H1 (cell line): ENCODE results near the gene DHPS. TPM values are rescaled to one million over a fixed set of nuclear protein-coding genes. Genes with fewer than 3 reads are reported as not detected.
A peak's percentile ranks its signal among the peaks of the same experiment; 100 is the strongest.

ENCODE experiments used
- CTCF ChIA-PET: fragments of 300-600 bp; sonication (Branson Sonifier 250); formaldehyde crosslinking; loops from one replicate; lab custom pipeline; 2021; ENCODE audit not compliant: partially characterized antibody; lab: Charles Lee
- POLR2A ChIA-PET: fragments of 300-600 bp; sonication (Branson Sonifier 250); formaldehyde crosslinking; loops from one replicate; lab custom pipeline; 2021; ENCODE audit warnings: inconsistent platforms; ENCODE audit not compliant: partially characterized antibody; lab: Charles Lee
- DNase-seq, 2 experiments: peaks; one replicate each; pipeline versions ENCODE4 v3.0.0 to v3.0.0-alpha.2; 2010 to 2022; ENCODE audit warnings: low spot score in 2 of 2, low read depth in 1 of 2, mixed read lengths in 1 of 2
- FAIRE-seq: peaks from 2 replicates; lab custom pipeline; 2011; peaks lifted over from hg19 to GRCh38; lab: Jason Lieb, UNC
- H2AFZ ChIP-seq: 2 replicates; pipeline ENCODE4 v1.8.1; 2012; ENCODE audit warnings: low read length, inconsistent platforms
- H2AK5ac ChIP-seq: 2 replicates; pipeline ENCODE4 v1.6.1; 2013; ENCODE audit warnings: low read depth, low read length
- H2BK120ac ChIP-seq: replicated peaks from 2 replicates; pipeline ENCODE3; 2013; ENCODE audit warnings: low read depth, low read length, inconsistent platforms
- H2BK12ac ChIP-seq: 2 replicates; pipeline ENCODE4 v1.6.1; 2013; ENCODE audit warnings: low read depth, low read length
- H2BK15ac ChIP-seq: 2 replicates; pipeline ENCODE4 v1.6.1; 2013; ENCODE audit warnings: low read length
- H2BK20ac ChIP-seq: 2 replicates; pipeline ENCODE4 v1.6.1; 2013; ENCODE audit warnings: low read length
- H2BK5ac ChIP-seq: 2 replicates; pipeline ENCODE4 v1.6.1; 2013; ENCODE audit warnings: low read depth, low read length
- H3K14ac ChIP-seq: 2 replicates; pipeline ENCODE4 v1.6.1; 2013; ENCODE audit warnings: inconsistent platforms; ENCODE audit not compliant: insufficient read length
- H3K18ac ChIP-seq: 2 replicates; pipeline ENCODE4 v1.6.1; 2013; ENCODE audit warnings: low read length; ENCODE audit errors: extremely low read depth
- H3K23ac ChIP-seq: 2 replicates; pipeline ENCODE4 v1.6.1; 2013; ENCODE audit warnings: inconsistent platforms; ENCODE audit not compliant: insufficient read length
- H3K23me2 ChIP-seq: 2 replicates; pipeline ENCODE4 v1.6.1; 2013; ENCODE audit warnings: low read depth, low read length
- H3K27ac ChIP-seq: 2 replicates; pipeline ENCODE4 v1.6.1; 2011; ENCODE audit warnings: low read depth, low read length, inconsistent platforms
- H3K27me3 ChIP-seq, 4 experiments: replicated peaks in 1 of 4; 1 replicate in 1 of 4; 2 replicates in 3 of 4; pipeline versions ENCODE4 v1.6.1 to v1.8.1; 2011 to 2013; ENCODE audit warnings: low read length in 3 of 4, mild to moderate bottlenecking in 3 of 4, inconsistent platforms in 2 of 4, mixed read lengths in 2 of 4, moderate library complexity in 1 of 4; ENCODE audit not compliant: control insufficient read depth in 3 of 4, insufficient read depth in 3 of 4; ENCODE audit errors: extremely low read depth in 1 of 4
- H3K36me3 ChIP-seq, 4 experiments: 2 replicates each; pipeline versions ENCODE4 v1.6.1 to v1.8.1; 2011 to 2013; ENCODE audit warnings: mild to moderate bottlenecking in 4 of 4, low read length in 3 of 4, moderate library complexity in 2 of 4, control low read depth in 1 of 4, inconsistent platforms in 1 of 4; ENCODE audit not compliant: insufficient read depth in 4 of 4, control insufficient read depth in 2 of 4
- H3K4ac ChIP-seq: replicated peaks from 2 replicates; pipeline ENCODE3; 2013; ENCODE audit warnings: low read length, low read depth, mixed read lengths, inconsistent platforms; ENCODE audit not compliant: insufficient read length
- H3K4me1 ChIP-seq, 4 experiments: replicated peaks in 1 of 4; 1 replicate in 1 of 4; 2 replicates in 3 of 4; pipeline versions ENCODE4 v1.6.1 to v1.8.1; 2011 to 2013; ENCODE audit warnings: low read length in 3 of 4, inconsistent platforms in 2 of 4, mixed read lengths in 1 of 4; ENCODE audit not compliant: insufficient read depth in 4 of 4, control insufficient read depth in 3 of 4
- H3K4me2 ChIP-seq, 2 experiments: 2 replicates each; pipeline versions ENCODE4 v1.6.1 to v1.8.1; 2011 to 2013; ENCODE audit warnings: low read depth in 2 of 2, low read length in 2 of 2, control low read depth in 1 of 2, inconsistent platforms in 1 of 2, mild to moderate bottlenecking in 1 of 2; ENCODE audit not compliant: insufficient read depth in 1 of 2
- H3K4me3 ChIP-seq, 4 experiments: fragments of 200-600, 300-600 bp in 1 of 4; sonication (generic), shearing (Covaris generic), sonication (Bioruptor Twin) in 1 of 4; 2 replicates each; pipeline versions ENCODE4 v1.5.1 to v1.8.1; 2011 to 2016; ENCODE audit warnings: low read length in 4 of 4, low read depth in 3 of 4, control low read depth in 2 of 4, inconsistent platforms in 2 of 4, mild to moderate bottlenecking in 2 of 4, mixed read lengths in 1 of 4, moderate library complexity in 1 of 4; ENCODE audit not compliant: insufficient read depth in 2 of 4; ENCODE audit errors: extremely low read depth in 1 of 4
- H3K56ac ChIP-seq: replicated peaks from 2 replicates; pipeline ENCODE3; 2013; ENCODE audit warnings: low read depth, mild to moderate bottlenecking, mixed read lengths, low read length, inconsistent platforms; ENCODE audit not compliant: insufficient read length
- H3K79me1 ChIP-seq: 2 replicates; pipeline ENCODE4 v1.6.1; 2013; ENCODE audit warnings: low read depth, low read length, control low read depth
- H3K79me2 ChIP-seq, 2 experiments: 2 replicates each; pipeline versions ENCODE4 v1.6.1 to v1.8.1; 2012 to 2013; ENCODE audit warnings: low read length in 2 of 2, mild to moderate bottlenecking in 2 of 2, inconsistent platforms in 1 of 2; ENCODE audit not compliant: insufficient read depth in 2 of 2, control insufficient read depth in 1 of 2
- H3K9ac ChIP-seq, 4 experiments: replicated peaks in 1 of 4; 1 replicate in 1 of 4; 2 replicates in 3 of 4; pipeline versions ENCODE4 v1.6.1 to v1.8.1; 2011 to 2013; ENCODE audit warnings: low read depth in 3 of 4, low read length in 3 of 4, control low read depth in 2 of 4, mild to moderate bottlenecking in 2 of 4, moderate library complexity in 2 of 4, inconsistent platforms in 1 of 4; ENCODE audit errors: extremely low read depth in 1 of 4
- H3K9me3 ChIP-seq, 2 experiments: 2 replicates each; pipeline versions ENCODE4 v1.6.1 to v1.8.1; 2012 to 2013; ENCODE audit warnings: mild to moderate bottlenecking in 2 of 2, moderate library complexity in 2 of 2, control low read depth in 1 of 2, inconsistent platforms in 1 of 2, low read depth in 1 of 2, low read length in 1 of 2, mixed read lengths in 1 of 2; ENCODE audit not compliant: insufficient read depth in 2 of 2
- H4K20me1 ChIP-seq, 2 experiments: replicated peaks in 1 of 2; 2 replicates each; pipeline versions ENCODE3 to v1.8.1; 2011 to 2013; ENCODE audit warnings: inconsistent platforms in 2 of 2, low read length in 2 of 2, mild to moderate bottlenecking in 1 of 2; ENCODE audit not compliant: insufficient read depth in 2 of 2, control insufficient read depth in 1 of 2
- H4K5ac ChIP-seq: 2 replicates; pipeline ENCODE4 v1.6.1; 2013; ENCODE audit warnings: low read length, low read depth, mixed read lengths, inconsistent platforms; ENCODE audit not compliant: insufficient read length
- H4K8ac ChIP-seq: 2 replicates; pipeline ENCODE4 v1.8.0; 2013; ENCODE audit warnings: mild to moderate bottlenecking, moderate library complexity, low read length, inconsistent platforms; ENCODE audit not compliant: insufficient read depth; ENCODE audit errors: extremely low read depth
- H4K91ac ChIP-seq: replicated peaks from 2 replicates; pipeline ENCODE3; 2013; ENCODE audit warnings: low read length, mixed read lengths, inconsistent platforms; ENCODE audit not compliant: insufficient read length
- CBX5 ChIP-seq: fragments of 300-800, 300-1000 bp; sonication (generic); IDR thresholded peaks from 2 replicates; pipeline ENCODE4 v1.7.1; 2016; ENCODE audit warnings: antibody characterized with exemption, low read length, low read depth
- CEBPB ChIP-seq: IDR thresholded peaks from 2 replicates; pipeline ENCODE4 v1.6.1; 2012; ENCODE audit warnings: low read depth, low read length
- CHD2 ChIP-seq: IDR thresholded peaks from 2 replicates; pipeline ENCODE4 v1.6.1; 2012; ENCODE audit warnings: low read length, improper control_type of control experiment
- EGR1 ChIP-seq: IDR thresholded peaks from 2 replicates; pipeline ENCODE4 v1.6.1; 2011; ENCODE audit warnings: low read depth, low read length, borderline replicate concordance
- KDM1A ChIP-seq: fragments of 200-600, 300-600 bp; sonication (generic); IDR thresholded peaks from 2 replicates; pipeline ENCODE4 v1.7.1; 2016; ENCODE audit warnings: mild to moderate bottlenecking, low read length, borderline replicate concordance
- RAD21 ChIP-seq, 2 experiments: IDR thresholded peaks in 1 of 2; conservative IDR thresholded peaks in 1 of 2; 2 replicates each; pipeline ENCODE4 v1.6.1; 2011; ENCODE audit warnings: low read depth in 2 of 2, low read length in 2 of 2, improper control_type of control experiment in 1 of 2, inconsistent platforms in 1 of 2, mild to moderate bottlenecking in 1 of 2, moderate library complexity in 1 of 2
- RXRA ChIP-seq: IDR thresholded peaks from 2 replicates; pipeline ENCODE4 v1.6.1; 2011; ENCODE audit warnings: low read depth, mild to moderate bottlenecking, low read length, moderate library complexity; ENCODE audit not compliant: insufficient read depth
- SIX5 ChIP-seq: IDR thresholded peaks from 2 replicates; pipeline ENCODE4 v1.6.1; 2011; ENCODE audit warnings: mild to moderate bottlenecking, low read depth, low read length
- TCF12 ChIP-seq: IDR thresholded peaks from 2 replicates; pipeline ENCODE4 v1.6.1; 2011; ENCODE audit warnings: low read depth, mild to moderate bottlenecking, low read length
- WGBS, 2 experiments: shearing (Covaris generic) in 1 of 2; methylation state at CpG; one replicate each; pipeline versions ENCODE4 v1.1.6 to v1.1.7; 2013 to 2015; ENCODE audit warnings: low lambda C conversion rate in 2 of 2, mixed read lengths in 2 of 2, inconsistent platforms in 1 of 2, low coverage in 1 of 2, missing lambda C conversion rate in 1 of 2; ENCODE audit not compliant: insufficient replicate concordance in 2 of 2, insufficient coverage in 1 of 2, insufficient read length in 1 of 2; ENCODE audit errors: extremely low coverage in 1 of 2, missing lambda C conversion rate in 1 of 2; 5-methylcytosine and 5-hydroxymethylcytosine counted together
- polyA plus RNA-seq, 7 experiments: library from polyadenylated mRNA; depleted of rRNA in 3 of 7; stranded (reverse) in 5 of 7; unstranded in 2 of 7; fragments of >200 nt in 5 of 7; fragments of 200-250 nt in 2 of 7; gene quantifications; 1 replicate in 5 of 7; 2 replicates in 1 of 7; 4 replicates in 1 of 7; pipeline versions ENCODE4 v1.2.1 to v1.2.3, GENCODE V29; 2011 to 2013; ENCODE audit warnings: missing spikeins in 2 of 7, mixed read lengths in 2 of 7
- total RNA-seq: library from RNA; stranded (reverse); fragmentation: NEBNext Ultra II Directional; extraction: Animal tissue kit (Norgen Biotek cat#: 25700); gene quantifications from 2 replicates; pipeline ENCODE4 v1.2.1, GENCODE V29; 2021
- TF ChIP-seq, protein P1 (sequence below): IDR thresholded peaks from 2 replicates; pipeline ENCODE4 v1.6.1; 2012; ENCODE audit warnings: low read length, inconsistent platforms

The DHPS gene
- total and polyA plus RNA-seq, 2 of the 8 experiments (the other 6 are each of a cell fraction or from before 2014, with no cell fraction given): 86.6 to 99.6 TPM

DNA sequence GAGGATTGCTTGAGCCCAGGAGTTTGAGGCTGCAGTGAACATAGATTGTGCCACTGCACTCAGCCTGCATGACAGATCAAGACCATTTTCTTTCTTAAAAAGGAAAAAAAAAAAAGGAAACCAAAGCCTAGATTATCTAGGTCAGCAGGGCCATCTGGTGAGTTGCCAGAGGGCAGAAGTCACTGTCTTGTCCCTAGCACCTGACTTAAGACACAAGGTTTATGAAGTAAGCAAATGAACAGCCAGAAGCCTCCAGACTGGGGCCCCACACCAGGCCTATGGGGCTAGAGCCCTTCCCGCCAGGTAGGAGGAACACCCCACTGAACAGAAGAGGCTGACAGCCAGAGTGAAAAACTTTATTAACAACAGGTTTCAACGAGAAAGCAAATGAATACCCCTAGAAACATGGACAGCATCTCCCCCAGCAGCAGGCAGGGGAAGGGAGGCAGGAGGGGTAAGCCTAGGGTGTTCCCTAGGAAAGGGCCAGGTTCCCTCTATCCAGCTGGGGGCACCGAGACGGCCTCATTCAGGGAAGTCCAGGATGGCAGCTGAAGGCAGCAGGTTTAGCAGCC lies 13.9 kb downstream of the DHPS start:
- H3K79me2 ChIP-seq: peaks cover 0 to 22% of the 10 kb centered on the region in 2 experiments; a peak in 1 of 4 replicates
- FAIRE-seq (no peak), DNase-seq (no peak)
- H2BK15ac ChIP-seq: no peak overlapping the region
- no peak overlapping the region for H2BK5ac ChIP-seq
- no peak overlapping the region for H4K8ac ChIP-seq
- H3K56ac ChIP-seq: no peak overlapping the region
- peak overlapping the region in 1 of 4 experiments; percentile 88; a peak in 2 of 8 replicates for H3K4me3 ChIP-seq
- peaks cover 0 to 8% (median 4%) of the 10 kb centered on the region in 4 experiments; a peak in 4 of 8 replicates for H3K36me3 ChIP-seq
- ChIA-PET CTCF (interaction anchor here (1.2 to 2.3 kb wide), 2 partner anchors 9 to 11 kb away, joined by 5 to 7 read pairs; no protein-coding TSS in a partner anchor), POLR2A (interaction anchor here (1.0 to 5.3 kb wide), 12 partner anchors 9 to 158 kb away, joined by 3 to 23 read pairs (median 4); partner anchors contain the start of genes DHPS, TNPO2, TRIR and ZNF490)
- no peak overlapping the region for H3K14ac ChIP-seq
- H2AFZ ChIP-seq: no peak overlapping the region
- peaks cover 24% of the 10 kb centered on the region for H3K23me2 ChIP-seq
- no peak overlapping the region for H4K5ac ChIP-seq
- H3K18ac ChIP-seq: no peak overlapping the region
- no peak overlapping the region for H3K27ac ChIP-seq
- H3K23ac ChIP-seq: no peak overlapping the region
- H2BK12ac ChIP-seq: no peak overlapping the region
- no peak overlapping the region for H2BK120ac ChIP-seq
- no peak overlapping the region for H3K9ac ChIP-seq
- WGBS, 2 experiments: 88% methylated on average over 4 of the region's 4 CpGs; no CpG with 5 or more reads in 1 of the 2 experiments
- peak overlapping the region; percentile 99 to 100 for H3K4me2 ChIP-seq
- H2BK20ac ChIP-seq: no peak overlapping the region
- no peak overlapping the region for H4K91ac ChIP-seq
- peaks cover 4% of the 10 kb centered on the region; the same call in 1 of the 2 replicates for H3K79me1 ChIP-seq
- peaks cover 2 to 12% of the 10 kb centered on the region in 2 experiments for H4K20me1 ChIP-seq
- H3K4ac ChIP-seq: no peak overlapping the region
- H2AK5ac ChIP-seq: no peak overlapping the region; the same call in 1 of the 2 replicates
- peaks cover 3 to 22% (median 7%) of the 10 kb centered on the region in 4 experiments for H3K4me1 ChIP-seq
- H3K27me3 ChIP-seq: no peaks in the 10 kb centered on the region; a peak in 1 of 7 replicates
- no peaks in the 10 kb centered on the region for H3K9me3 ChIP-seq
- TF ChIP-seq RAD21 (IDR thresholded peaks at IDR 0.05 in 1 of 2, conservative IDR thresholded peaks at IDR 0.05 in 1 of 2; ENCODE audit: low read depth in 2 of 2, low read length in 2 of 2) (no peak), CBX5 (no peak), RXRA (no peak), SIX5 (no peak), CHD2 (no peak), KDM1A (no peak), EGR1 (no peak), CEBPB (no peak), TCF12 (no peak)
- TF ChIP-seq, protein P1, sequence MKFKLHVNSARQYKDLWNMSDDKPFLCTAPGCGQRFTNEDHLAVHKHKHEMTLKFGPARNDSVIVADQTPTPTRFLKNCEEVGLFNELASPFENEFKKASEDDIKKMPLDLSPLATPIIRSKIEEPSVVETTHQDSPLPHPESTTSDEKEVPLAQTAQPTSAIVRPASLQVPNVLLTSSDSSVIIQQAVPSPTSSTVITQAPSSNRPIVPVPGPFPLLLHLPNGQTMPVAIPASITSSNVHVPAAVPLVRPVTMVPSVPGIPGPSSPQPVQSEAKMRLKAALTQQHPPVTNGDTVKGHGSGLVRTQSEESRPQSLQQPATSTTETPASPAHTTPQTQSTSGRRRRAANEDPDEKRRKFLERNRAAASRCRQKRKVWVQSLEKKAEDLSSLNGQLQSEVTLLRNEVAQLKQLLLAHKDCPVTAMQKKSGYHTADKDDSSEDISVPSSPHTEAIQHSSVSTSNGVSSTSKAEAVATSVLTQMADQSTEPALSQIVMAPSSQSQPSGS: no peak
